DOHH2 (cell line): Measurements from ENCODE around the gene ZNHIT6.

Source experiments
- EZH2phosphoT487 ChIP-seq: fragments of 200-600 bp; sonication (generic); IDR thresholded peaks from 2 replicates; pipeline ENCODE4 v1.6.1; 2017; ENCODE audit warnings: borderline replicate concordance, mild to moderate bottlenecking, antibody characterized with exemption, low read length, moderate library complexity, mixed read lengths
- TF ChIP-seq, protein P1 (sequence below): fragments of 200-600 bp; sonication (generic); IDR thresholded peaks from one replicate; pipeline ENCODE4 v1.5.1; 2014; ENCODE audit warnings: antibody characterized with exemption, mild to moderate bottlenecking, low read depth, low read length; ENCODE audit not compliant: poor library complexity, severe bottlenecking

DNA sequence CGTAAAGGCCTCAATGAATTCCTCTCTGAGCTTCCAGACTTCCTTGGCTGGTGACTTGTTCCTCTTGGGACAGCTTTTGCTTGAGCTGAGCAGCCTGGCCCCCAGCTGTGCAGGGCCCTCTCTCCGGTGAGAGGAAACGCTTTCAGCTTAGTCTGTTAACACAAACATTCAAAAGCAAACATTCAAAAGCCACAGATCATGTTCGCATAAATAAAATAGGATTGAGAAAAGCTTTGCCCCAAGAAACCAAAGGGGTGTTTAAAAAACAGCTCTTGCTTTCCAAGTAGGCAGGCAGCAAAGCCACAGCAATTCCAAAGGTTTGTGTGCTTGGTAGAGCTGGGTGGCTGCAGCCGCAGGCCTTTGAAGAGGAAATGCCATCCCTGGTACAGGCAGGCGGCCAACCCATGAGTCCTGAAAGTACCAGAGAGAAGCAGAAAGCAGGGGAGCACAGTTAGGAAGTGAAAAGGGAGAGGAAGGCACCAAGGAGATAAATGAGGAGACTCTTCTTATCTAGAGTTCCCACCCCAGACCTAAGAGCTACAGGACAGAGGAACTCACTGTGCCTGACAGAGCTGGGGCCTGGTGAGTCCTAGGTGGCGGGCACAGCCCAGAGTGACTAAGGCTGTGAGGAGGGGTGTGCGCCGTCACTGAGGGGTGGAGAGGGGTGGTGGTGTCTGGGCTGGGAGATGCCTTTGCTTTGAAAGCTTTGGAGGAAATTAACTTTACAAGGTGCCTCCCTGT lies 79.3 kb downstream of the ZNHIT6 start:
- TF ChIP-seq, protein P1, sequence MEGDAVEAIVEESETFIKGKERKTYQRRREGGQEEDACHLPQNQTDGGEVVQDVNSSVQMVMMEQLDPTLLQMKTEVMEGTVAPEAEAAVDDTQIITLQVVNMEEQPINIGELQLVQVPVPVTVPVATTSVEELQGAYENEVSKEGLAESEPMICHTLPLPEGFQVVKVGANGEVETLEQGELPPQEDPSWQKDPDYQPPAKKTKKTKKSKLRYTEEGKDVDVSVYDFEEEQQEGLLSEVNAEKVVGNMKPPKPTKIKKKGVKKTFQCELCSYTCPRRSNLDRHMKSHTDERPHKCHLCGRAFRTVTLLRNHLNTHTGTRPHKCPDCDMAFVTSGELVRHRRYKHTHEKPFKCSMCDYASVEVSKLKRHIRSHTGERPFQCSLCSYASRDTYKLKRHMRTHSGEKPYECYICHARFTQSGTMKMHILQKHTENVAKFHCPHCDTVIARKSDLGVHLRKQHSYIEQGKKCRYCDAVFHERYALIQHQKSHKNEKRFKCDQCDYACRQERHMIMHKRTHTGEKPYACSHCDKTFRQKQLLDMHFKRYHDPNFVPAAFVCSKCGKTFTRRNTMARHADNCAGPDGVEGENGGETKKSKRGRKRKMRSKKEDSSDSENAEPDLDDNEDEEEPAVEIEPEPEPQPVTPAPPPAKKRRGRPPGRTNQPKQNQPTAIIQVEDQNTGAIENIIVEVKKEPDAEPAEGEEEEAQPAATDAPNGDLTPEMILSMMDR = no peak
- no peak for TF ChIP-seq EZH2phosphoT487
